Measurements from ENCODE around the gene L1CAM. TPM values are rescaled to one million over a fixed set of nuclear protein-coding genes. Genes with fewer than 3 reads are reported as not detected.
A peak's percentile ranks its signal among the peaks of the same experiment; 100 is the strongest.

The L1CAM gene
- total RNA-seq, 1 donor from 2014 or later, result 12.6 TPM

DNA sequence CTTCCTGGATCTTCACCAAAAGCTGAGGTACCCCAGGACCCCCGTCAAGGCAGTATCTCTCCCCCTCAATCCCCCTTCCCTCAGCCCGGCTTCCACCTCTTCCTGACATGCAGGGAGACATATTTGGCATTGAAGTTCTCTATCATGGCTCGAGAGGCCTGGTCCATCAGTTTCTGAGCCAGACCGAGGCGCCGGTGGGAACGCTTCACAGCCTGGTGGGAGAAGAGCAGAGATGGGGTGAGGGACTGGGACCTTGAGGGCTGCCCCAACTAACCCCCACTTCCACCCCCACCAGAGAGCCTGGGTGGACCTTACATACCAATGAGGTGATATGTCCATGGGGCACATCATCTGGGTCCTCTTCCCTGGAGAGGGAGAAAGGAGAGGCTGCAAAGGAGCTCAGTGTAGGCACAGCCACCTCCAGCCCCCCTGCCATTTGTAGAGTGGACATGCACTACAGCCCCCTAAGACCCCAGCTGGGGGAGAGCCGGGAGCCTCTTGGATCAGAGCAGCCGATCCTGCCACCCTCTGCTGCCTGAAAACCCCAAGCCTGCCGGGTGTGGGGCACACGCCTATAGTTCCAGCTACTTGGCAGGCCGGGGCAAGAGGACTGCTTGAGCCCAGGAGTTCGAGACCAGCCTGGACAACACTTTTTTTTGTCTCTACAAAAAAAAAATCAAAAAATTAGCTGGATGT is 46.4 kb upstream of the L1CAM start:
- no peaks in the 10 kb centered on the region for H3K9me3 Mint-ChIP-seq
- no peak for DNase-seq (ENCODE audit: extremely low spot score, unreplicated experiment)
- H3K4me1 Mint-ChIP-seq (ENCODE audit: unreplicated experiment), result peaks cover 7% of the 10 kb centered on the region
- H3K27me3 Mint-ChIP-seq, result no peaks in the 10 kb centered on the region
- H3K36me3 Mint-ChIP-seq, result peaks cover 4% of the 10 kb centered on the region
- no peak overlapping the region for H3K27ac Mint-ChIP-seq
- TF ChIP-seq, protein P1, sequence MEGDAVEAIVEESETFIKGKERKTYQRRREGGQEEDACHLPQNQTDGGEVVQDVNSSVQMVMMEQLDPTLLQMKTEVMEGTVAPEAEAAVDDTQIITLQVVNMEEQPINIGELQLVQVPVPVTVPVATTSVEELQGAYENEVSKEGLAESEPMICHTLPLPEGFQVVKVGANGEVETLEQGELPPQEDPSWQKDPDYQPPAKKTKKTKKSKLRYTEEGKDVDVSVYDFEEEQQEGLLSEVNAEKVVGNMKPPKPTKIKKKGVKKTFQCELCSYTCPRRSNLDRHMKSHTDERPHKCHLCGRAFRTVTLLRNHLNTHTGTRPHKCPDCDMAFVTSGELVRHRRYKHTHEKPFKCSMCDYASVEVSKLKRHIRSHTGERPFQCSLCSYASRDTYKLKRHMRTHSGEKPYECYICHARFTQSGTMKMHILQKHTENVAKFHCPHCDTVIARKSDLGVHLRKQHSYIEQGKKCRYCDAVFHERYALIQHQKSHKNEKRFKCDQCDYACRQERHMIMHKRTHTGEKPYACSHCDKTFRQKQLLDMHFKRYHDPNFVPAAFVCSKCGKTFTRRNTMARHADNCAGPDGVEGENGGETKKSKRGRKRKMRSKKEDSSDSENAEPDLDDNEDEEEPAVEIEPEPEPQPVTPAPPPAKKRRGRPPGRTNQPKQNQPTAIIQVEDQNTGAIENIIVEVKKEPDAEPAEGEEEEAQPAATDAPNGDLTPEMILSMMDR (conservative IDR thresholded peaks at IDR 0.05), result no peak
- H3K4me3 Mint-ChIP-seq, result peak overlapping the region; percentile 65

- Mint-ChIP-seq H3K27me3 (no peaks in the 10 kb centered on the region), H3K36me3 (peaks cover 4% of the 10 kb centered on the region), H3K27ac (no peak overlapping the region), H3K4me1 (ENCODE audit: unreplicated experiment) (peaks cover 7% of the 10 kb centered on the region), H3K9me3 (no peaks in the 10 kb centered on the region), H3K4me3 (no peak overlapping the region)
- TF ChIP-seq, protein P1 (conservative IDR thresholded peaks at IDR 0.05), result no peak
- no peak for DNase-seq (ENCODE audit: extremely low spot score, unreplicated experiment)
These were observed 45.8 kb upstream of the L1CAM start for GRCh38 chrX:153931748-153932147.

DNA sequence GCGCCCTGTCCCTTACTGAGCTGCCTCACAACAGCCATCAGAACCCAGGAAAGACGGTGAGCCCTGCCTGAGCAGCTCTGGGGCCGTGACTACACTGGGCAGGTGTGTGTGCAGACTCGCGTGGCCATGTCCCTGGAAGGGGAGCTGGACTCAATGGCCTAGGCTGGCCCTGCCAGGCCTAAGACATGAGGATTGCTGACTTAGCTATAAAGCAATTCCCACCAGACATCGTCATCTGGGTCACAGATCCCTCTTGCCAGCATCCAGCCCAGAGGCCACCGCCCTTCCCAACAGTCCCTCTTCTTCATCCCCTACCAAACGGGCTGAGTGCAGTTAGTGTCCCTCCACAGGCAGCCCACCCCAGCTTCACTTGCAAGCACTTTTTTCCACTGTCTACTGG is 45.2 kb upstream of the L1CAM start:
- DNase-seq (ENCODE audit: extremely low spot score, unreplicated experiment), result no peak
- Mint-ChIP-seq H3K36me3 (peaks cover 4% of the 10 kb centered on the region), H3K9me3 (no peaks in the 10 kb centered on the region), H3K27ac (peak overlapping the region; percentile 32), H3K27me3 (no peaks in the 10 kb centered on the region), H3K4me3 (no peak overlapping the region), H3K4me1 (ENCODE audit: unreplicated experiment) (peaks cover 7% of the 10 kb centered on the region)
- TF ChIP-seq, protein P1 (conservative IDR thresholded peaks at IDR 0.05), result no peak

DNA sequence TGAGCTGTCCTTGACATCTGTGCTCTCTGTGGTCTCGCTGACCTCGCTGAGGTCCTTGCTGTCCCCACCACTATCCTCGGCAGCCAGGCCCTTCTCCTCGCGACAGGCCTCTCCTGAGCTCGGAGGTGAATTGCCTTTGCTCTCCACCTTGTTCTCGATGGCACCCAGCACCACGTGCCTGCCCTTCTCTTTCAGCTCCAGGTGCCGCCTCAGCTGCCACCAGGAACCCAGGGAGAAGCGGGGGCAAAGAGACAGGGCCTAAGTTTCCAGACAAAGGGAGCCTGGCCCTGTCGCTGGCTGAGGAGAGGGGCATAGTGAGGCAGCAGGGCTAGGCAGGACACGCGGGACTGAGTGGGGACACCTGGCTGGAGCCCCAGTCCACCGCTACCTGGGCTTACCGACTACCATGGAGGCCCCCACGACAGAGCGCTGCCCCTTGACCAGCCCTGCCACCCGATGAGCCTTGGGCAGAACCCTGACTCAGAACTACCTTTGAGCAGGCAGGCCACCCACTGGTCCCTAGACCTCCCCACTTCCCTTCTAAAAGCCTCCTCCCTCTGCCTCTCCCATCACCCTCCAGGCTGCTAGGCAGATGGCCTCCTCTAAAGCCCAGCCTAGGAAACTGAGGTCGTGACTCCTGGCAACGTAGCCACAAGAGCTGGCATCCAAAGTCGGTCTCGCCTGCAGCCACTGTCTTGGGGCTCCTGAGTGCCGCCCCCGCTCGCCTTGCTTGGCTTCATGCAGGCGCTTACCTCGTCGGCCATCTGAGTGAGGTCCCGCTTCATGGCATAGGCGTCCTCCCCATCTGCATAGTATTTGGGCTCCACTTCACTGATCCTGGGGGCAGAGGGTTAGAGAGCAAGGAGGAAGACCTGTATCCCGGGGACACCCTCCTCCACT is 44.3 kb upstream of the L1CAM start:
- H3K27ac Mint-ChIP-seq, result no peak overlapping the region
- no peak for DNase-seq (ENCODE audit: extremely low spot score, unreplicated experiment)
- peaks cover 7% of the 10 kb centered on the region for H3K4me1 Mint-ChIP-seq (ENCODE audit: unreplicated experiment)
- no peaks in the 10 kb centered on the region for H3K27me3 Mint-ChIP-seq
- no peaks in the 10 kb centered on the region for H3K9me3 Mint-ChIP-seq
- peaks cover 4% of the 10 kb centered on the region for H3K36me3 Mint-ChIP-seq
- H3K4me3 Mint-ChIP-seq, result no peak overlapping the region
- TF ChIP-seq, protein P1 (conservative IDR thresholded peaks at IDR 0.05), result no peak

DNA sequence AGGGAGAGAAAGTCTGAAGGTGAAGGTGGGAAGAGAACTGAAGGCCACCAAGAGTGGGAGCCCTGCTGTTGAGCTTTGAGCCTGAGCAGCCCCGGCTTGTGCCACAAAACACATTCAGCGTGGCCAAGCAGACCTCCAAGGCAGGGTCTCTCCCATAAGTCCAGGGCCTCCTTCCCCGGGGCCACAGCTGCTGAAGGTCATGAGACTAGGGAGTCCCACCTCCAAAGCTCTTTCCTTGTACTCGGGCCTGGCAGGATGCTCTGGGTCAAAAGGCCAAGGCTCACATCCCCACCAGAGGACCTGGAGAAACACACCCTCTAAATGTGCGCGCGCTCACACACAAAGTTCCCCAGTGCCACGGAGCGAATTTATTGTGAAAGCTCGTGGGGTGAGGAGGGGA is 43.6 kb upstream of the L1CAM start:
- Mint-ChIP-seq H3K4me1 (ENCODE audit: unreplicated experiment) (peaks cover 7% of the 10 kb centered on the region), H3K36me3 (peaks cover 4% of the 10 kb centered on the region), H3K27ac (no peak overlapping the region), H3K27me3 (no peaks in the 10 kb centered on the region), H3K9me3 (no peaks in the 10 kb centered on the region), H3K4me3 (no peak overlapping the region)
- TF ChIP-seq, protein P1 (conservative IDR thresholded peaks at IDR 0.05), result no peak
- no peak for DNase-seq (ENCODE audit: extremely low spot score, unreplicated experiment)
